OCI-LY1 (cell line): ENCODE data around the gene KCNJ14.

ENCODE experiments used
- EZH2 ChIP-seq: fragments of 200-600 bp; sonication (generic), shearing (Covaris generic); IDR thresholded peaks from 2 replicates; pipeline ENCODE4 v1.8.0; 2017; ENCODE audit warnings: borderline replicate concordance, mixed run types, mild to moderate bottlenecking, antibody characterized with exemption, low read length, moderate library complexity, mixed read lengths
- TF ChIP-seq, protein P1 (sequence below): fragments of 200-600 bp; sonication (generic), shearing (Covaris generic); IDR thresholded peaks from 2 replicates; pipeline ENCODE4 v1.5.1; 2017; ENCODE audit warnings: mild to moderate bottlenecking, antibody characterized with exemption, low read length, moderate library complexity, mixed read lengths

DNA sequence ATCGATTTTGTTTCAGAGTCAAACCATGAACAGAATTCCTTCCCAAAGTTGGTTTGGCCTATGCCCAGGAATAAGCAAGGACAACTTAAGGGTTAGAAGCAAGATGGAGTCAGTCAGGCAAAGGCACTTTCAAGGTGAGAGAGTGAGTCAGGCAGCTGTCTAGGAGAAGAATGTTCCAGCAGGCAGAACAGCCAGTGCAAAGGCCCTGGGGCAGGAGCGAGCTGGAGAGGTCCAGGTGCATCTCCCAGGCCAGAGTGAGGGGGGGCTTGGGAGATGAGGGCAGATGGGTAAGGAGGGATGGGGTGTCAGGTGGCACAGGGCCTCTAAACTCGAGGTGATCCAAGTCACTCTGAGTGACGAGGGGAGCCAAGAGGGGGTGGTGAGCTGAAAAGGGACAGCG lies 18.8 kb upstream of the KCNJ14 start:
- no peak for TF ChIP-seq EZH2
- TF ChIP-seq, protein P1, sequence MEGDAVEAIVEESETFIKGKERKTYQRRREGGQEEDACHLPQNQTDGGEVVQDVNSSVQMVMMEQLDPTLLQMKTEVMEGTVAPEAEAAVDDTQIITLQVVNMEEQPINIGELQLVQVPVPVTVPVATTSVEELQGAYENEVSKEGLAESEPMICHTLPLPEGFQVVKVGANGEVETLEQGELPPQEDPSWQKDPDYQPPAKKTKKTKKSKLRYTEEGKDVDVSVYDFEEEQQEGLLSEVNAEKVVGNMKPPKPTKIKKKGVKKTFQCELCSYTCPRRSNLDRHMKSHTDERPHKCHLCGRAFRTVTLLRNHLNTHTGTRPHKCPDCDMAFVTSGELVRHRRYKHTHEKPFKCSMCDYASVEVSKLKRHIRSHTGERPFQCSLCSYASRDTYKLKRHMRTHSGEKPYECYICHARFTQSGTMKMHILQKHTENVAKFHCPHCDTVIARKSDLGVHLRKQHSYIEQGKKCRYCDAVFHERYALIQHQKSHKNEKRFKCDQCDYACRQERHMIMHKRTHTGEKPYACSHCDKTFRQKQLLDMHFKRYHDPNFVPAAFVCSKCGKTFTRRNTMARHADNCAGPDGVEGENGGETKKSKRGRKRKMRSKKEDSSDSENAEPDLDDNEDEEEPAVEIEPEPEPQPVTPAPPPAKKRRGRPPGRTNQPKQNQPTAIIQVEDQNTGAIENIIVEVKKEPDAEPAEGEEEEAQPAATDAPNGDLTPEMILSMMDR: no peak
